Measurements from ENCODE around the gene NMUR1.
A peak's percentile ranks its signal among the peaks of the same experiment; 100 is the strongest.

The NMUR1 gene

GRCh38 chr2:231483398-231484329 is 46.6 kb downstream of the NMUR1 start:
- H3K27ac ChIP-seq: no peak overlapping the region
- TF ChIP-seq CTCF (IDR thresholded peaks at IDR 0.05) (no peak), ZFX (IDR thresholded peaks at IDR 0.05; ENCODE audit: borderline replicate concordance) (no peak)

- H3K27ac ChIP-seq: no peak overlapping the region
- peak; percentile 97 for TF ChIP-seq CTCF (IDR thresholded peaks at IDR 0.05)
- TF ChIP-seq ZFX (IDR thresholded peaks at IDR 0.05; ENCODE audit: borderline replicate concordance): no peak
Observed at GRCh38 chr2:231482806-231483391, 47.3 kb downstream of the NMUR1 start.

GRCh38 chr2:231480781-231481180 is 49.5 kb downstream of the NMUR1 start:
- no peak overlapping the region for H3K27ac ChIP-seq
- TF ChIP-seq ZFX (IDR thresholded peaks at IDR 0.05; ENCODE audit: borderline replicate concordance): no peak
- TF ChIP-seq CTCF (IDR thresholded peaks at IDR 0.05): no peak

- no peak for TF ChIP-seq CTCF (IDR thresholded peaks at IDR 0.05)
- TF ChIP-seq ZFX (IDR thresholded peaks at IDR 0.05; ENCODE audit: borderline replicate concordance): no peak
- H3K27ac ChIP-seq: no peak overlapping the region
Observed at GRCh38 chr2:231479455-231479854, 50.8 kb downstream of the NMUR1 start.

- no peak overlapping the region for H3K27ac ChIP-seq
- TF ChIP-seq ZFX (IDR thresholded peaks at IDR 0.05; ENCODE audit: borderline replicate concordance) (no peak), CTCF (IDR thresholded peaks at IDR 0.05) (no peak)
Observed at GRCh38 chr2:231476920-231477319, 53.3 kb downstream of the NMUR1 start.

- H3K27ac ChIP-seq: no peak overlapping the region
- TF ChIP-seq CTCF (IDR thresholded peaks at IDR 0.05) (no peak), ZFX (IDR thresholded peaks at IDR 0.05; ENCODE audit: borderline replicate concordance) (no peak)
Observed at GRCh38 chr2:231475965-231476364, 54.3 kb downstream of the NMUR1 start.
